Measurements from ENCODE around the gene IL1RAP. TPM values are rescaled to one million over a fixed set of nuclear protein-coding genes. Genes with fewer than 3 reads are reported as not detected.

Gene IL1RAP
- polyA plus RNA-seq, 3 donors, result 8.0 to 12.6 (median 11.8) TPM

DNA sequence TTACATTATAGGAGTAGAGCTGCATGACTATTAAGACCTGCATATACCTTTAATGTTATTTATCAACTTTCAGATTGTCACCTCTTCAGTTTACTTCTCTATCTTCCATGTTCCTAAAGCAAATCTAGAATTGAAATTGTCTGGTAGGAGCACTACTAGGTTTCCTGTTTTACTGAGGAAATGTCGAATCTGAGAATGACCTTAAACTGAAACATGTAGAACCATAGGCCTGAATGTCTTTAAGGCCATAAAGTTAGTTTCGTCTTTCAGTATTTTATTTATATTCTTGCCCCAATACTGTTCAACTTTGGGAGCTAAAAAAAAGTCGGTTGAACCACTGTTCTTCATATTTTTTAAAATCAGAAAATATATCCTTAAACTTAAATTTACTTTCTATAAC, 92.7 kb downstream of the IL1RAP start:
- Histone ChIP-seq H3K4me1 (ENCODE audit: control insufficient read depth in 1 of 2, insufficient read depth in 2 of 2, low read length in 2 of 2) (peaks cover 10 to 15% of the 10 kb centered on the region in 2 donors), H3K9ac (ENCODE audit: insufficient read depth, low read length, poor library complexity, severe bottlenecking) (no peak overlapping the region), H2AFZ (ENCODE audit: insufficient read depth, low read depth, low read length, poor library complexity, severe bottlenecking) (no peak overlapping the region), H3K36me3 (replicated peaks in 1 of 2; ENCODE audit: control insufficient read depth in 1 of 2, insufficient read depth in 2 of 2, low read length in 2 of 2) (peaks cover 13 to 30% of the 10 kb centered on the region in 2 donors), H3K79me2 (ENCODE audit: insufficient read depth, low read length) (no peaks in the 10 kb centered on the region), H3K4me3 (replicated peaks in 1 of 3; ENCODE audit: low read depth in 2 of 3, low read length in 3 of 3) (no peak overlapping the region), H3K27ac (ENCODE audit: low read depth in 1 of 2, low read length in 2 of 2) (no peak overlapping the region), H3K9me3 (replicated peaks in 1 of 2; ENCODE audit: control insufficient read depth in 1 of 2, insufficient read depth in 1 of 2, low read length in 2 of 2) (no peaks in the 10 kb centered on the region), H3K4me2 (replicated peaks; ENCODE audit: extremely low read depth, low read length, poor library complexity, severe bottlenecking) (no peak overlapping the region), H3K27me3 (ENCODE audit: control insufficient read depth in 2 of 2, insufficient read depth in 2 of 2, low read length in 2 of 2) (no peaks in the 10 kb centered on the region), H4K20me1 (ENCODE audit: insufficient read depth, low read length) (no peaks in the 10 kb centered on the region)
- H3K4me3 Mint-ChIP-seq, result no peak overlapping the region
- DNase-seq, result no peak
- intact Hi-C loops (cut with micrococcal nuclease), result no loop called here
- H3K36me3 Mint-ChIP-seq, result peaks cover 33 to 35% of the 10 kb centered on the region in 2 donors
- peaks cover 0 to 1% (median 0%) of the 10 kb centered on the region in 3 donors for H3K27me3 Mint-ChIP-seq (ENCODE audit: low read depth in 3 of 3)
- peaks cover 16% of the 10 kb centered on the region for H3K4me1 Mint-ChIP-seq
- peaks cover 0 to 2% (median 0%) of the 10 kb centered on the region in 7 donors for H3K9me3 Mint-ChIP-seq
- TF ChIP-seq, protein P1, sequence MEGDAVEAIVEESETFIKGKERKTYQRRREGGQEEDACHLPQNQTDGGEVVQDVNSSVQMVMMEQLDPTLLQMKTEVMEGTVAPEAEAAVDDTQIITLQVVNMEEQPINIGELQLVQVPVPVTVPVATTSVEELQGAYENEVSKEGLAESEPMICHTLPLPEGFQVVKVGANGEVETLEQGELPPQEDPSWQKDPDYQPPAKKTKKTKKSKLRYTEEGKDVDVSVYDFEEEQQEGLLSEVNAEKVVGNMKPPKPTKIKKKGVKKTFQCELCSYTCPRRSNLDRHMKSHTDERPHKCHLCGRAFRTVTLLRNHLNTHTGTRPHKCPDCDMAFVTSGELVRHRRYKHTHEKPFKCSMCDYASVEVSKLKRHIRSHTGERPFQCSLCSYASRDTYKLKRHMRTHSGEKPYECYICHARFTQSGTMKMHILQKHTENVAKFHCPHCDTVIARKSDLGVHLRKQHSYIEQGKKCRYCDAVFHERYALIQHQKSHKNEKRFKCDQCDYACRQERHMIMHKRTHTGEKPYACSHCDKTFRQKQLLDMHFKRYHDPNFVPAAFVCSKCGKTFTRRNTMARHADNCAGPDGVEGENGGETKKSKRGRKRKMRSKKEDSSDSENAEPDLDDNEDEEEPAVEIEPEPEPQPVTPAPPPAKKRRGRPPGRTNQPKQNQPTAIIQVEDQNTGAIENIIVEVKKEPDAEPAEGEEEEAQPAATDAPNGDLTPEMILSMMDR (IDR thresholded peaks at IDR 0.05), result no peak
- no peak overlapping the region for H3K27ac Mint-ChIP-seq
- WGBS (ENCODE audit: insufficient coverage), result 100% methylated on average over 1 of the region's 3 CpGs

DNA sequence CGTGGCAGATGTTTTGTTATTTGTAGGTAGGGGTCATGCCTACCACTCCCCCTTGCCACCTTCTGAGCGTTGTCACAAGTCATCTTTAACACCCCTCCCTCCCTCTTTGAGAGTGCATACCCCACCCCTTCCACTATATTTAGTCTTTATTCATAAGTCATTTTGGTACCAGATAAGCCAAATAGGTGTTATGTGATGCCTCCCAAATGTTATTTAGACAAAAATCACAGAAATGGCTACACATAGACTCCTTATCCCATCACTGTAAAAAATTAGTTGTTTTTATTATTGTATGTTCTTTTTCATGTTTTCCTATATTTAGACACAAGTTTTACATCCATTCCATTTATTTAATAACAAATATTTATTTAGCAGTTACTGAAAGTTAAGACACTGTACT, 93.1 kb downstream of the IL1RAP start:
- WGBS (ENCODE audit: insufficient coverage), result no CpG with 5 or more reads among the region's 2 CpGs
- TF ChIP-seq, protein P1 (IDR thresholded peaks at IDR 0.05), result no peak
- Histone ChIP-seq H2AFZ (ENCODE audit: insufficient read depth, low read depth, low read length, poor library complexity, severe bottlenecking) (no peak overlapping the region), H3K36me3 (replicated peaks in 1 of 2; ENCODE audit: control insufficient read depth in 1 of 2, insufficient read depth in 2 of 2, low read length in 2 of 2) (peaks cover 13 to 30% of the 10 kb centered on the region in 2 donors), H3K4me1 (ENCODE audit: control insufficient read depth in 1 of 2, insufficient read depth in 2 of 2, low read length in 2 of 2) (peaks cover 10 to 15% of the 10 kb centered on the region in 2 donors), H3K4me3 (replicated peaks in 1 of 3; ENCODE audit: low read depth in 2 of 3, low read length in 3 of 3) (no peak overlapping the region), H4K20me1 (ENCODE audit: insufficient read depth, low read length) (no peaks in the 10 kb centered on the region), H3K27me3 (ENCODE audit: control insufficient read depth in 2 of 2, insufficient read depth in 2 of 2, low read length in 2 of 2) (no peaks in the 10 kb centered on the region), H3K4me2 (replicated peaks; ENCODE audit: extremely low read depth, low read length, poor library complexity, severe bottlenecking) (no peak overlapping the region), H3K79me2 (ENCODE audit: insufficient read depth, low read length) (no peaks in the 10 kb centered on the region), H3K27ac (ENCODE audit: low read depth in 1 of 2, low read length in 2 of 2) (no peak overlapping the region), H3K9me3 (replicated peaks in 1 of 2; ENCODE audit: control insufficient read depth in 1 of 2, insufficient read depth in 1 of 2, low read length in 2 of 2) (no peaks in the 10 kb centered on the region), H3K9ac (ENCODE audit: insufficient read depth, low read length, poor library complexity, severe bottlenecking) (no peak overlapping the region)
- Mint-ChIP-seq H3K9me3 (peaks cover 0 to 2% (median 0%) of the 10 kb centered on the region in 7 donors), H3K36me3 (peaks cover 33 to 35% of the 10 kb centered on the region in 2 donors), H3K27ac (peak overlapping the region in 1 of 7 donors; percentile 41), H3K27me3 (ENCODE audit: low read depth in 3 of 3) (peaks cover 0 to 1% (median 0%) of the 10 kb centered on the region in 3 donors), H3K4me1 (peaks cover 16% of the 10 kb centered on the region), H3K4me3 (no peak overlapping the region)
- intact Hi-C loops (cut with micrococcal nuclease), result no loop called here
- DNase-seq, result no peak

Measured in CD14-positive monocyte (primary cell).